ENCODE data around the gene WDFY1.

- TF ChIP-seq, protein P1, sequence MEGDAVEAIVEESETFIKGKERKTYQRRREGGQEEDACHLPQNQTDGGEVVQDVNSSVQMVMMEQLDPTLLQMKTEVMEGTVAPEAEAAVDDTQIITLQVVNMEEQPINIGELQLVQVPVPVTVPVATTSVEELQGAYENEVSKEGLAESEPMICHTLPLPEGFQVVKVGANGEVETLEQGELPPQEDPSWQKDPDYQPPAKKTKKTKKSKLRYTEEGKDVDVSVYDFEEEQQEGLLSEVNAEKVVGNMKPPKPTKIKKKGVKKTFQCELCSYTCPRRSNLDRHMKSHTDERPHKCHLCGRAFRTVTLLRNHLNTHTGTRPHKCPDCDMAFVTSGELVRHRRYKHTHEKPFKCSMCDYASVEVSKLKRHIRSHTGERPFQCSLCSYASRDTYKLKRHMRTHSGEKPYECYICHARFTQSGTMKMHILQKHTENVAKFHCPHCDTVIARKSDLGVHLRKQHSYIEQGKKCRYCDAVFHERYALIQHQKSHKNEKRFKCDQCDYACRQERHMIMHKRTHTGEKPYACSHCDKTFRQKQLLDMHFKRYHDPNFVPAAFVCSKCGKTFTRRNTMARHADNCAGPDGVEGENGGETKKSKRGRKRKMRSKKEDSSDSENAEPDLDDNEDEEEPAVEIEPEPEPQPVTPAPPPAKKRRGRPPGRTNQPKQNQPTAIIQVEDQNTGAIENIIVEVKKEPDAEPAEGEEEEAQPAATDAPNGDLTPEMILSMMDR (IDR thresholded peaks at IDR 0.05; ENCODE audit: insufficient read depth, low read depth, low read length) = no peak
- no peak for TF ChIP-seq EZH2 (IDR thresholded peaks at IDR 0.05; ENCODE audit: insufficient read depth, low read length)
These were observed 67.3 kb downstream of the WDFY1 start for GRCh38 chr2:223877721-223878410.

Data from astrocyte (in vitro differentiated cells and primary cell).